Left ventricle myocardium inferior (tissue), 1 donor: ENCODE results near the gene CACNA1C. TPM values are rescaled to one million over a fixed set of nuclear protein-coding genes. Genes with fewer than 3 reads are reported as not detected.
A peak's percentile ranks its signal among the peaks of the same experiment; 100 is the strongest.

Experiments used
- DNase-seq: peaks from one replicate; pipeline ENCODE4 v3.0.0-alpha.2; 2020
- H3K27ac ChIP-seq: fragments of 200-600 bp; replicated peaks from 2 replicates; pipeline ENCODE4 v1.8.0; 2021
- H3K27me3 ChIP-seq: fragments of 200-600 bp; 2 replicates; pipeline ENCODE4 v1.8.0; 2021; ENCODE audit warnings: low read depth
- H3K36me3 ChIP-seq: fragments of 200-600 bp; 2 replicates; pipeline ENCODE4 v1.8.0; 2021
- H3K4me1 ChIP-seq: fragments of 200-600 bp; 2 replicates; pipeline ENCODE4 v1.8.0; 2021
- H3K4me3 ChIP-seq: fragments of 200-600 bp; 2 replicates; pipeline ENCODE4 v1.8.0; 2021; ENCODE audit warnings: mild to moderate bottlenecking, moderate library complexity
- H3K9me3 ChIP-seq: fragments of 200-600 bp; replicated peaks from 2 replicates; pipeline ENCODE4 v1.8.0; 2021
- intact Hi-C: fragments of 100-400 bp; cut with micrococcal nuclease; formaldehyde crosslinking; loops from one replicate; pipeline ENCODE4 v1.11.0; 2022
- total RNA-seq: library from RNA; stranded (reverse); fragmentation: NEBNext Ultra II Directional; extraction: Animal tissue kit (Norgen Biotek cat#: 25700); gene quantifications from one replicate; pipeline ENCODE4 v1.2.1, GENCODE V29; 2021
- TF ChIP-seq, protein P1 (sequence below): fragments of 200-600 bp; IDR thresholded peaks from 2 replicates; pipeline ENCODE4 v1.8.0; 2021; ENCODE audit warnings: antibody characterized with exemption, mild to moderate bottlenecking, borderline replicate concordance
- donor health status: DM: no; HTN: yes; CAD: no; lungs with severe emphysema.

CACNA1C gene
- total RNA-seq, 1 donor from 2014 or later = 137 TPM

- Histone ChIP-seq H3K27ac (peak overlapping the region; percentile 83), H3K4me1 (peaks cover 100% of the 10 kb centered on the region), H3K9me3 (no peaks in the 10 kb centered on the region), H3K4me3 (no peak overlapping the region), H3K36me3 (no peaks in the 10 kb centered on the region), H3K27me3 (no peaks in the 10 kb centered on the region)
- TF ChIP-seq, protein P1, sequence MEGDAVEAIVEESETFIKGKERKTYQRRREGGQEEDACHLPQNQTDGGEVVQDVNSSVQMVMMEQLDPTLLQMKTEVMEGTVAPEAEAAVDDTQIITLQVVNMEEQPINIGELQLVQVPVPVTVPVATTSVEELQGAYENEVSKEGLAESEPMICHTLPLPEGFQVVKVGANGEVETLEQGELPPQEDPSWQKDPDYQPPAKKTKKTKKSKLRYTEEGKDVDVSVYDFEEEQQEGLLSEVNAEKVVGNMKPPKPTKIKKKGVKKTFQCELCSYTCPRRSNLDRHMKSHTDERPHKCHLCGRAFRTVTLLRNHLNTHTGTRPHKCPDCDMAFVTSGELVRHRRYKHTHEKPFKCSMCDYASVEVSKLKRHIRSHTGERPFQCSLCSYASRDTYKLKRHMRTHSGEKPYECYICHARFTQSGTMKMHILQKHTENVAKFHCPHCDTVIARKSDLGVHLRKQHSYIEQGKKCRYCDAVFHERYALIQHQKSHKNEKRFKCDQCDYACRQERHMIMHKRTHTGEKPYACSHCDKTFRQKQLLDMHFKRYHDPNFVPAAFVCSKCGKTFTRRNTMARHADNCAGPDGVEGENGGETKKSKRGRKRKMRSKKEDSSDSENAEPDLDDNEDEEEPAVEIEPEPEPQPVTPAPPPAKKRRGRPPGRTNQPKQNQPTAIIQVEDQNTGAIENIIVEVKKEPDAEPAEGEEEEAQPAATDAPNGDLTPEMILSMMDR = peak; percentile 72
- DNase-seq = no peak
- intact Hi-C loops = no loop called here
These were observed 238.5 kb downstream of the CACNA1C start for GRCh38 chr12:2291182-2291832.

DNA sequence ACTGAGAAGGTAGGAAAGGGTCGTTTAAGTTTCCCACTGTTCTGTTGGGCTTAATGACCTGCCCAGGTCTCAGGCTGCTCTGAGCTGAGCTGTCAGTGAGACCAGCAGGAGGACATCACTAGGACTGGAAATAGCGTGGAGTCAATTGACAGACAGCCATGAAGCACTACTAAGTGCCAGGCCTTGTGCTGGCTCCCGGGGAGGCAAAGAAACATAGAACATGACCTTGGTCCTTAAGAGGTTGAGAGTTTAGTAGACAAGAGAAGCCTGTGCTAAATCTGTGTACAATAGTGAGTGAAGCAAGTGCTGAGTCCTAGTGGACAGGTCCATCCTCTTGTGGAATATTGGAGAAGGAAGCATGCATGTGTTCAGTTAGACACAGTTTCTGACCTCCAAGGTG is 239.2 kb downstream of the CACNA1C start:
- H3K27me3 ChIP-seq = no peaks in the 10 kb centered on the region
- no peak overlapping the region for H3K4me3 ChIP-seq
- TF ChIP-seq, protein P1 = no peak
- intact Hi-C loops = no loop called here
- DNase-seq = no peak
- H3K4me1 ChIP-seq = peaks cover 100% of the 10 kb centered on the region
- H3K27ac ChIP-seq = peak overlapping the region; percentile 83
- H3K36me3 ChIP-seq = no peaks in the 10 kb centered on the region
- no peaks in the 10 kb centered on the region for H3K9me3 ChIP-seq

- Histone ChIP-seq H3K4me3 (no peak overlapping the region), H3K9me3 (no peaks in the 10 kb centered on the region), H3K27me3 (no peaks in the 10 kb centered on the region), H3K4me1 (peaks cover 100% of the 10 kb centered on the region), H3K27ac (peak overlapping the region; percentile 83), H3K36me3 (no peaks in the 10 kb centered on the region)
- TF ChIP-seq, protein P1 = no peak
- no peak for DNase-seq
- intact Hi-C loops = no loop called here
These were observed 239.8 kb downstream of the CACNA1C start for GRCh38 chr12:2292560-2292959.

DNA sequence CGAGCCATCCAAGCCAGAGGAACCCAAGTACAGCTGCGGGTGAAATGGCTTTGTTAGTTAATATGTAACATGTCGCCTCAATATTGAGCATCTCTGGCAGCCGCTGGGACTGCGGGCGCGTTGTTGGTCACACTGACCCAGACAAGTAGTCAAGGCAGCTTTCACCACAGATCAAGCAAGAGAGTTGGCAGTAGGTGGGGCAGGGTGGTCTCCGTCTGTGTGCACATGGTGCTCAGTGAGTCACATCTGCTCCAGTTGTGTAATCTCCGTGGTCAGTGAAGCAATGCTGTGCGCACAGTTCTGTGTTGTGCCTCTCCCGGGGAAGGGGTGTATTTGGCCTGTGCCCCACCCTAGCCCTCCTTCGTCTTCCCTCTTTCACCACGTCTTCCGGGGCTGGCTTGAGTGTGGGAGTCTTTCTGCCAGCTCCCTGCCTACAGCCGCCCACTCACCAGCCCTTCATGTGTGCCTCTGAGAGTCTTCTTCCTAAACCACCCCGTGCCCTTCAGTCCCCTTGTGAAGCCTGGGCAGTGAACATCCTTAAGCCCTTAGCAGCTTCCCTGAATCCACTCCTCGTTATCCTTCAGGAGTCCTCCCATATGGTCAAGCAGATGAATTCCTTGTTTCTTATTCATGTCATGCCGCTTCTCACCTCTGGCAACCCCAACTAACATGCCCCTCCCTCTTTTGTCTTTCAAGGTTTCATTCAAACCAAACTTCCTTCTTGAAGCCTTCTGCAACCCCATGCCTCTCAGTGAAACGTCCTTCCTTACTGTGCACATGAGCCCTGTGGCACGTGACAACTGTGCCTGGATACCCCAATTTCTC is 242.1 kb downstream of the CACNA1C start:
- TF ChIP-seq, protein P1 = no peak
- Histone ChIP-seq H3K4me1 (peaks cover 100% of the 10 kb centered on the region), H3K27ac (peak overlapping the region; percentile 40), H3K36me3 (no peaks in the 10 kb centered on the region), H3K4me3 (no peak overlapping the region), H3K9me3 (no peaks in the 10 kb centered on the region), H3K27me3 (no peaks in the 10 kb centered on the region)
- DNase-seq = no peak
- intact Hi-C loops = no loop called here

DNA sequence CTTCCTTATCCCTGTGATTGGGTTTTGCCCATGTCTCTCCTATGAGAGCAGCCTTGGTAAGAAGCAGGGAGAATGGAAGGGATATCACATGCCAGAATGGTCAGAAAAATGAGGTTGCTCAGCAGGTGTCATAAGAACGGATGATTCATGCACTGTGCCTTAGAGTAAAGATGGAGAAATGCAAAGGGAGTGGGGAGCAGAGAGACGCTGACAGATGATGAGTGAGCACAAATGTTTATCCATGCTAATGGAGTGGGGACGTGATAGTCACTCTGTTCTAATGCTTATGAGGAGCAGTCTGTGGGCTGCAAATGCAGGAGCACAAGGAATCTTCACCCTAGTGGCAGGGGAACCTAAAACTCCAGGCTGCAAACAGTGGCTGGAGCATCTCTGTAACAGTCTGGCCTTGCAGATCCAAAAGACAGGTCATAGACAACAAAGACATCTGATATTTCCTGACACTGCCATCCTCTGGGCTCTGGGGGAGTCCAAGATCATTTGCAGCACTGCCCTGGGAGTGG is 243.2 kb downstream of the CACNA1C start:
- Histone ChIP-seq H3K9me3 (no peaks in the 10 kb centered on the region), H3K36me3 (no peaks in the 10 kb centered on the region), H3K27me3 (no peaks in the 10 kb centered on the region), H3K4me3 (no peak overlapping the region), H3K4me1 (peaks cover 98% of the 10 kb centered on the region), H3K27ac (peak overlapping the region; percentile 40)
- no peak for DNase-seq
- TF ChIP-seq, protein P1 = no peak
- intact Hi-C loops = no loop called here
